ENCODE measurements around the gene FOXP3. TPM values are rescaled to one million over a fixed set of nuclear protein-coding genes. Genes with fewer than 3 reads are reported as not detected.

FOXP3 gene
- total and polyA plus RNA-seq, 2 donors (not counting 3 experiments of a cell fraction or from before 2014, with no cell fraction given): 0.06 TPM; not detected in 1

DNA sequence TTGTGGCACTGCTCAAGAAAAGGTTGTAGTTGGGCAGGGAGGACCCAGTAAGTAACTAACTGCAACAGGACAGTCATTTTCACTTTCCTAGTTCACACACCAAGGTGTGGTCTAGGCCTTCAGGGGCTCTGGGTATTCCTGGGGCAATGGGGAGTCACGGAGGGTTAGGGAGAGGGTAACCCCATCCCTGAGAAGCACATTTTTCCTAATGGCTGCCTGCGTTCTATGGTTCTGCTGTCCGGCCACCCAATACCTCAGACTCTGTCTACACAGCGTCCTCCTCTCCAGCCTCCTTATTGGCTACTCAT lies 4.1 kb upstream of the FOXP3 start:
- dilution Hi-C loops (cut with MboI; ENCODE audit: extremely low pct_ligation_motif_present, low sequenced_read_pairs) (no loop called here), intact Hi-C loops (cut with micrococcal nuclease) (loop anchor here (1.0 to 10.0 kb wide), 4 partner anchors 77 to 1611 kb away; partner anchors contain the start of genes GPKOW, PQBP1, TIMM17B and UXT)
- TF ChIP-seq GATA2 (IDR thresholded peaks at IDR 0.05; ENCODE audit: insufficient read depth, insufficient read length, low read depth, low read length) (no peak), FOS (IDR thresholded peaks at IDR 0.05; ENCODE audit: borderline replicate concordance, insufficient read depth, low read length) (no peak), EZH2 (IDR thresholded peaks at IDR 0.05; ENCODE audit: borderline replicate concordance, low read depth, low read length, severe bottlenecking) (no peak), POLR2AphosphoS5 (IDR thresholded peaks at IDR 0.05; ENCODE audit: insufficient read depth, low read depth, low read length) (no peak), MYC (IDR thresholded peaks at IDR 0.05; ENCODE audit: low read depth, low read length) (no peak), MAX (IDR thresholded peaks at IDR 0.05; ENCODE audit: insufficient read depth, insufficient read length) (no peak)
- TF ChIP-seq, protein P1, sequence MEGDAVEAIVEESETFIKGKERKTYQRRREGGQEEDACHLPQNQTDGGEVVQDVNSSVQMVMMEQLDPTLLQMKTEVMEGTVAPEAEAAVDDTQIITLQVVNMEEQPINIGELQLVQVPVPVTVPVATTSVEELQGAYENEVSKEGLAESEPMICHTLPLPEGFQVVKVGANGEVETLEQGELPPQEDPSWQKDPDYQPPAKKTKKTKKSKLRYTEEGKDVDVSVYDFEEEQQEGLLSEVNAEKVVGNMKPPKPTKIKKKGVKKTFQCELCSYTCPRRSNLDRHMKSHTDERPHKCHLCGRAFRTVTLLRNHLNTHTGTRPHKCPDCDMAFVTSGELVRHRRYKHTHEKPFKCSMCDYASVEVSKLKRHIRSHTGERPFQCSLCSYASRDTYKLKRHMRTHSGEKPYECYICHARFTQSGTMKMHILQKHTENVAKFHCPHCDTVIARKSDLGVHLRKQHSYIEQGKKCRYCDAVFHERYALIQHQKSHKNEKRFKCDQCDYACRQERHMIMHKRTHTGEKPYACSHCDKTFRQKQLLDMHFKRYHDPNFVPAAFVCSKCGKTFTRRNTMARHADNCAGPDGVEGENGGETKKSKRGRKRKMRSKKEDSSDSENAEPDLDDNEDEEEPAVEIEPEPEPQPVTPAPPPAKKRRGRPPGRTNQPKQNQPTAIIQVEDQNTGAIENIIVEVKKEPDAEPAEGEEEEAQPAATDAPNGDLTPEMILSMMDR (IDR thresholded peaks at IDR 0.05; ENCODE audit: extremely low read depth in 1 of 2, insufficient read depth in 1 of 2, low read depth in 1 of 2, low read length in 2 of 2): no peak
- TSS peak; percentile 73 for BruUV-seq (replicated peaks)
- H3K36me3 ChIP-seq (ENCODE audit: control insufficient read depth in 2 of 2, extremely low read depth in 1 of 2, insufficient read depth in 2 of 2, low read length in 2 of 2): no peaks in the 10 kb centered on the region
- peak overlapping the region in 2 of 3 experiments; percentile 38 to 46 for H3K4me3 ChIP-seq (replicated peaks in 1 of 3; ENCODE audit: insufficient read depth in 1 of 3, low read depth in 1 of 3, low read length in 3 of 3)
- H4K20me1 ChIP-seq (replicated peaks; ENCODE audit: control insufficient read depth, extremely low read depth, insufficient read depth, low read length): no peaks in the 10 kb centered on the region
- H3K27me3 ChIP-seq (ENCODE audit: control insufficient read depth in 2 of 2, insufficient read depth in 2 of 2, low read length in 2 of 2): no peaks in the 10 kb centered on the region
- H3K4me1 ChIP-seq (ENCODE audit: control insufficient read depth, extremely low read depth, insufficient read depth, low read length): no peaks in the 10 kb centered on the region
- peaks cover 17% of the 10 kb centered on the region for H3K79me2 ChIP-seq (ENCODE audit: control insufficient read depth, insufficient read depth, low read length)
- ChIA-PET POLR2A (interaction anchor here (0.7 to 0.9 kb wide), 2 partner anchors 33 to 78 kb away, joined by 5 to 6 read pairs; partner anchors contain the start of gene CCDC22), CTCF (interaction anchor here (2.0 kb wide), 1 partner anchor 76 kb away, joined by 12 read pairs; no protein-coding TSS in a partner anchor)
- peak overlapping the region; percentile 70 for H2AFZ ChIP-seq (ENCODE audit: low read depth, low read length)
- DNase-seq (ENCODE audit: low read depth, low spot score) (no peak), FAIRE-seq (no peak)
- H3K9me1 ChIP-seq (replicated peaks; ENCODE audit: control insufficient read depth, extremely low read depth, insufficient read depth, low read length): no peaks in the 10 kb centered on the region
- peak overlapping the region; percentile 80 for H3K27ac ChIP-seq (ENCODE audit: insufficient read depth, low read depth, low read length)
- peak overlapping the region; percentile 48 for H3K9ac ChIP-seq (replicated peaks; ENCODE audit: extremely low read depth, insufficient read depth, low read length)
- no peaks in the 10 kb centered on the region for H3K9me3 ChIP-seq (replicated peaks; ENCODE audit: control insufficient read depth, insufficient read depth, low read length)
- peak overlapping the region; percentile 60 for H3K4me2 ChIP-seq (ENCODE audit: insufficient read depth, low read length)

All from endothelial cell of umbilical vein (primary cell).